GM18508 (cell line): ENCODE data around the gene FABP2.

Source experiments
- ATAC-seq: cut with Tn5 transposase; IDR thresholded peaks from one replicate; pipeline ENCODE4 v1.9.1; 2021; ENCODE audit warnings: moderate number of reproducible peaks; ENCODE audit not compliant: insufficient read depth, unreplicated experiment

The FABP2 gene

DNA sequence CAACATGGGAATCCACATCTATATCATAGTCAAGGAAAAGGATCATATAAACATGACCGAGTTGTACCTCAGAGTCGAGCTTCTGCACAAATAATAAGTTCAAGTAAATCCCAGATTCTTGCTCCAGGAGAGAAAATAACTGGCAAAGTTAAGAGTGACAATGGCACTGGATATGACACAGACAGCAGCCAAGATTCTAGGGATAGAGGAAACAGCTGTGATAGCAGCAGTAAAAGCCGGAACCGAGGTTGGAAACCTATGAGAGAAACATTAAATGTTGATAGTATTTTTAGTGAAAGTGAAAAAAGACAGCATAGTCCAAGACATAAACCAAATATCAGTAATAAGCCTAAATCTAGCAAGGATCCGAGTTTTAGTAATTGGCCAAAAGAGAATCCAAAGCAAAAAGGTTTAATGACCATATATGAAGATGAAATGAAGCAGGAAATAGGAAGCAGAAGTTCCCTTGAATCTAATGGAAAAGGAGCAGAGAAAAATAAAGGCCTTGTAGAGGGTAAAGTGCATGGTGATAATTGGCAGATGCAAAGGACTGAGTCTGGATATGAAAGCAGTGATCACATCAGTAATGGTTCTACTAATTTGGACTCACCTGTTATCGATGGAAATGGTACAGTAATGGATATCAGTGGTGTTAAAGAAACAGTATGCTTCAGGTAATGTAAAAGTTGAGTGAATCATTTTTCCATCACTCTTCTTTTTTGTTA, 50.4 kb downstream of the FABP2 start:
- no peak for ATAC-seq

DNA sequence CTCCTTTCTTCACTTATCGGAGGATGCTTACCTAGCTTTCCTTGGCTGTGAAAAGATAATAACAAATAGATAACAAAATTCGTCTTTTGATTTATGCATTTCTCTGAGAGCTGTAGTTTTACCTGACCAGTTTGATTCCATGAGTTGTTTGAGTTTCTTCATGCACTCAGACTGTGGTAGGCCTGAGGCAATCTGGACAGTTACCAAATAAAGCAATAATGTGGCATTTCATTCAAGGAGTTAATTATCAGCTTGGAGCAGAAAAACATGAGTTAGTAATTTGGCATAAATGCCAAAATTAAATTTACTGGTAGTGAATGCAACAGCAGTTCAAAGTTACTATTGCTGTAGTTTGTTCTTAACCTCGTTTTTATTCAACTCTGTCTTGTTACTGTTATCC, 53.5 kb downstream of the FABP2 start:
- no peak for ATAC-seq
